Effector memory CD8-positive, alpha-beta T cell (primary cell): ENCODE measurements around the gene SPATA13.
A peak's percentile ranks its signal among the peaks of the same experiment; 100 is the strongest.
"Not testable (repeated sequence)": the region's sequence is repeated elsewhere in the genome, so short reads cannot be mapped to it uniquely, and the experiment has no call there.

Experiments
- ATAC-seq: fragments of 150-1000 bp; cut with Tn5 transposase; replicated peaks from 2 replicates; pipeline ENCODE4 v1.10.0; 2021; ENCODE audit warnings: mild to moderate bottlenecking, moderate library complexity
- DNase-seq, 3 experiments: peaks; one replicate each; pipeline ENCODE4 v3.0.0; 2021
- H3K27ac Mint-ChIP-seq, 2 donors: one replicate each; pipeline ENCODE4 v1.8.0; 2022; ENCODE audit warnings: mild to moderate bottlenecking in 2 of 2, mixed read lengths in 2 of 2, moderate library complexity in 2 of 2
- H3K27me3 Mint-ChIP-seq, 2 donors: one replicate each; pipeline ENCODE4 v1.8.0; 2022; ENCODE audit warnings: mixed read lengths in 2 of 2
- H3K36me3 Mint-ChIP-seq: one replicate; pipeline ENCODE4 v1.8.0; 2022; ENCODE audit warnings: mild to moderate bottlenecking, moderate library complexity, mixed read lengths; ENCODE audit not compliant: insufficient read depth
- H3K4me1 Mint-ChIP-seq, 2 donors: one replicate each; pipeline ENCODE4 v1.8.0; 2022; ENCODE audit warnings: low read depth in 2 of 2, mixed read lengths in 2 of 2
- H3K4me3 Mint-ChIP-seq, 2 donors: one replicate each; pipeline ENCODE4 v1.8.0; 2022; ENCODE audit warnings: mild to moderate bottlenecking in 2 of 2, mixed read lengths in 2 of 2, moderate library complexity in 2 of 2
- H3K9me3 Mint-ChIP-seq, 2 donors: one replicate each; pipeline ENCODE4 v1.8.0; 2022; ENCODE audit warnings: mixed read lengths in 2 of 2

The SPATA13 gene

GRCh38 chr13:24202215-24202614 is 41.7 kb downstream of the SPATA13 start:
- Mint-ChIP-seq H3K4me1 (peaks cover 16 to 17% of the 10 kb centered on the region in 2 donors), H3K27me3 (no peaks in the 10 kb centered on the region), H3K9me3 (no peaks in the 10 kb centered on the region), H3K36me3 (no peaks in the 10 kb centered on the region), H3K4me3 (no peak overlapping the region), H3K27ac (no peak overlapping the region)
- ATAC-seq, result no peak
- no peak for DNase-seq

DNA sequence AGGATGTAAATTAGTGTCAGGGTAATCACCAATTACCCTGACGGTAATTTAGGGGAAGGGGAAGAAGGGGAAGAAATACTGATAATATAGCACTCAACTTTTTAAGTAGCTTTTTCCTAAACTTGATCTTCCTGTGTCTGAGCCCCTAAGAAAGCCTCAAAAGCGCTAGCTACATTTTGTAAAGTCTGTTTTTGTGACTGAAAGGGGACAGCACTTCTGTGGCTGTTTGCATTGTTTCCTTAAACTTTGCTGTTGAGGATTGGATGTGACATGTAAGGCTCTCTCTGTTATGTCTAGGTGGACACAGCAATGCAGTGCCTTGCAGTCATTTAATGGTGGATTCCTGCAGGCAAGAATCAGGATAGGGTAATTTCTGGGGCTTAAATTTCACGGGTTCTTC is 42.8 kb downstream of the SPATA13 start:
- DNase-seq (no peak), ATAC-seq (no peak)
- no peaks in the 10 kb centered on the region for H3K9me3 Mint-ChIP-seq
- peaks cover 16 to 17% of the 10 kb centered on the region in 2 donors for H3K4me1 Mint-ChIP-seq
- H3K27ac Mint-ChIP-seq, result no peak overlapping the region
- no peaks in the 10 kb centered on the region for H3K27me3 Mint-ChIP-seq
- H3K4me3 Mint-ChIP-seq, result no peak overlapping the region
- H3K36me3 Mint-ChIP-seq, result no peaks in the 10 kb centered on the region

GRCh38 chr13:24203811-24204210 is 43.3 kb downstream of the SPATA13 start:
- peak; percentile 98 for ATAC-seq
- Mint-ChIP-seq H3K4me1 (peaks cover 16 to 17% of the 10 kb centered on the region in 2 donors), H3K27ac (peak overlapping the region in 1 of 2 donors; percentile 8), H3K4me3 (peak overlapping the region; percentile 32 to 35), H3K27me3 (no peaks in the 10 kb centered on the region), H3K9me3 (no peaks in the 10 kb centered on the region), H3K36me3 (no peaks in the 10 kb centered on the region)
- no peak for DNase-seq

GRCh38 chr13:24205076-24205475 is 44.6 kb downstream of the SPATA13 start:
- H3K4me3 Mint-ChIP-seq, ATAC-seq, H3K27me3 Mint-ChIP-seq, H3K9me3 Mint-ChIP-seq, H3K36me3 Mint-ChIP-seq, H3K27ac Mint-ChIP-seq, DNase-seq: not testable (repeated sequence)
- peaks cover 16 to 17% of the 10 kb centered on the region in 2 donors for H3K4me1 Mint-ChIP-seq

DNA sequence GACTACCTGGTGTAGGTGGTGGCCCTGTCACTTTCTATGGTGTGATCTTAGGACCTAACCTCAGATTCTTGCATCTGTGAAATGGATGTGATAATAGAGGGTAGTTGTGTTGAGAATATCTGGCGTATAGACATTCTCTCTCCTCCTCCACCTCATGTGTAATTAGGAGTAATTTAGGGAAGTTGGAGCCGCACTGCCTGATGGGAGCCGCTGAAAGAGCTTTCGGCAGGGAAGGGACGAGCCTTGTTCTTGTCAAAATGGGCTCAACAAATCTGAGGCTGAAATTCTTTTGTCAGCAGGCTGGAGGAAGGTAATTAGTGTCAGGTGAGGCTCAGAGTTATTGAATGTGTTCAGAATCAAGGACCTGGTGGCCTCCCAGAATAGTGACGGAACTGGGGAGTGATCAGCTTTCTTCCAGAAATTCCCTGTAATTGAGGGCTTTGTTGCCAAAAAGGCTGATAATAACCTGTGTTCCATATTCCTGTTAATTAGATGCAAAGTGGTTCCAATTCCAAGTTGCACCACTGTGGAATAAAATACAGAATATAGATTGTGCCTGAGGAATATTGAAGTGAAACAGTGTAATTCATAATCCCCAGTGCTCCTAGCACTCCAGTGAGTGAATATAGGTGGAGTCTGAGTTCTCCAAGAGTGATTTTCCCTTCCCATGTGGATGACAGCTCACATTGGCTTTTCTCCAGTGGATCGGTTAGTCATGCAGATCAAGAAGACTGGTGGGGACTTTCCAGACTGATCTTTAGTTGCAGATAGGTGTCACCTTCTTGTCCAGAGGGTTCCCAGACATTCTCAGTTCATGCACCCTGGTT is 47.5 kb downstream of the SPATA13 start:
- no peak overlapping the region for H3K27ac Mint-ChIP-seq

DNA sequence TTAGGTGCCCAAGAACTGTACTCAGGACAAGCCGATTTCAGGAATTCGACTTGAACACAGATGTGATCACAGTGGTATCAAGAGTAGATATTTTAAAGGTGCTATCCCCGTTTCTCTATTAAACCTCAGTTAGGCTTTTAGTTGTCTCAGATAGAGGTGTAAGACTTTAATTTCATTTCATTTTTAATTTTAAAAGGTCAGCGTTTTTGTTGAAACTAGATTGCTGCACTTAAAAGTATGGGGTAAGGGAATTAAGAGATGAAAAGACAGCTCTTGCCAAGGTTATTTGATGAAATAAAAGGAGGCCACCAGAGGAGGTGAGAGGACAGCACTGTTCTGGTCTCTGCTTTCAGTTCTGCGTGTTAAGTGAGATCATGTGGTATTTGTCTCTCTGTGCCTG is 48.6 kb downstream of the SPATA13 start:
- no peaks in the 10 kb centered on the region for H3K9me3 Mint-ChIP-seq
- DNase-seq (no peak), ATAC-seq (no peak)
- H3K27ac Mint-ChIP-seq, result no peak overlapping the region
- peaks cover 7 to 10% of the 10 kb centered on the region in 2 donors for H3K4me1 Mint-ChIP-seq
- H3K27me3 Mint-ChIP-seq, result peaks cover 0 to 20% of the 10 kb centered on the region in 2 donors
- H3K4me3 Mint-ChIP-seq, result no peak overlapping the region
- H3K36me3 Mint-ChIP-seq, result no peaks in the 10 kb centered on the region

More for the DNA sequence above, 47.5 kb downstream of the SPATA13 start:
- Mint-ChIP-seq H3K27me3 (peaks cover 0 to 18% of the 10 kb centered on the region in 2 donors), H3K4me3 (no peak overlapping the region), H3K36me3 (no peaks in the 10 kb centered on the region), H3K4me1 (peaks cover 17 to 19% of the 10 kb centered on the region in 2 donors), H3K9me3 (no peaks in the 10 kb centered on the region)
- no peak for ATAC-seq
- no peak for DNase-seq

- no peak for ATAC-seq
- Mint-ChIP-seq H3K4me1 (peaks cover 7 to 8% of the 10 kb centered on the region in 2 donors), H3K27me3 (peaks cover 0 to 20% of the 10 kb centered on the region in 2 donors), H3K4me3 (no peak overlapping the region), H3K9me3 (no peaks in the 10 kb centered on the region), H3K27ac (no peak overlapping the region), H3K36me3 (no peaks in the 10 kb centered on the region)
- DNase-seq, result no peak
Measured at GRCh38 chr13:24212254-24212653, 51.7 kb downstream of the SPATA13 start.

- Mint-ChIP-seq H3K9me3 (no peaks in the 10 kb centered on the region), H3K27me3 (peaks cover 0 to 20% of the 10 kb centered on the region in 2 donors), H3K4me1 (peaks cover 11 to 12% of the 10 kb centered on the region in 2 donors), H3K4me3 (no peak overlapping the region), H3K27ac (no peak overlapping the region), H3K36me3 (no peaks in the 10 kb centered on the region)
- DNase-seq (no peak), ATAC-seq (no peak)
Measured at GRCh38 chr13:24212674-24213073, 52.2 kb downstream of the SPATA13 start.

- H3K9me3 Mint-ChIP-seq, result no peaks in the 10 kb centered on the region
- no peak overlapping the region for H3K4me3 Mint-ChIP-seq
- ATAC-seq, result no peak
- H3K4me1 Mint-ChIP-seq, result peaks cover 15 to 18% of the 10 kb centered on the region in 2 donors
- no peak for DNase-seq
- peaks cover 0 to 20% of the 10 kb centered on the region in 2 donors for H3K27me3 Mint-ChIP-seq
- no peak overlapping the region for H3K27ac Mint-ChIP-seq
- no peaks in the 10 kb centered on the region for H3K36me3 Mint-ChIP-seq
Measured at GRCh38 chr13:24213932-24214331, 53.4 kb downstream of the SPATA13 start.

DNA sequence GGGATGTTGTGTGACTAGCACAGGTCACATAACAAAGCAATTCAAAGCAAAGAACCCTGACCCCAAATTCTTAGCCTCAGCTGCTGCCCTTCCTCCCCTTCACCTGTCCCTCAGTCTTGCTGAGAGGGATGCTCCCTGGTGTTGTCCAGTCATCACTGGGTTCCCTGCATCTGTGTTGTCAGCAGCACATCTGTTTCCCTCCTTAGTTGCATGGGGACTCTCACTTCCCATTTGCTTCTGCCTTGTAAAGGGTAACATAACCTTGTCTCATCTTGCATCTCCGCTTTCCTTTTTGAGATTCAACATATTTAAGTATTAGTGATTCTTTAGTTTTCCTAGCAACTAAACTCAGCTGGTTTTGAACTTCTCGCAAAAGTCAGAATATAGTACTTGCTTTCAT is 54.0 kb downstream of the SPATA13 start:
- H3K9me3 Mint-ChIP-seq, result no peaks in the 10 kb centered on the region
- no peaks in the 10 kb centered on the region for H3K36me3 Mint-ChIP-seq
- peaks cover 15 to 18% of the 10 kb centered on the region in 2 donors for H3K4me1 Mint-ChIP-seq
- DNase-seq, result no peak
- peaks cover 0 to 20% of the 10 kb centered on the region in 2 donors for H3K27me3 Mint-ChIP-seq
- no peak overlapping the region for H3K27ac Mint-ChIP-seq
- no peak for ATAC-seq
- no peak overlapping the region for H3K4me3 Mint-ChIP-seq

GRCh38 chr13:24215126-24215525 is 54.6 kb downstream of the SPATA13 start:
- Mint-ChIP-seq H3K36me3 (no peaks in the 10 kb centered on the region), H3K4me1 (peaks cover 18 to 20% of the 10 kb centered on the region in 2 donors), H3K27me3 (peaks cover 0 to 20% of the 10 kb centered on the region in 2 donors), H3K4me3 (no peak overlapping the region), H3K9me3 (no peaks in the 10 kb centered on the region), H3K27ac (no peak overlapping the region)
- no peak for DNase-seq
- no peak for ATAC-seq

GRCh38 chr13:24215732-24216131 is 55.2 kb downstream of the SPATA13 start:
- Mint-ChIP-seq H3K27me3 (peaks cover 0 to 20% of the 10 kb centered on the region in 2 donors), H3K27ac (no peak overlapping the region), H3K4me1 (peaks cover 19 to 20% of the 10 kb centered on the region in 2 donors), H3K36me3 (no peaks in the 10 kb centered on the region), H3K9me3 (no peaks in the 10 kb centered on the region), H3K4me3 (no peak overlapping the region)
- DNase-seq (no peak), ATAC-seq (no peak)

- DNase-seq (no peak), ATAC-seq (no peak)
- H3K36me3 Mint-ChIP-seq, result no peaks in the 10 kb centered on the region
- H3K9me3 Mint-ChIP-seq, result no peaks in the 10 kb centered on the region
- peaks cover 19 to 20% of the 10 kb centered on the region in 2 donors for H3K4me1 Mint-ChIP-seq
- H3K4me3 Mint-ChIP-seq, result no peak overlapping the region
- peaks cover 0 to 20% of the 10 kb centered on the region in 2 donors for H3K27me3 Mint-ChIP-seq
- no peak overlapping the region for H3K27ac Mint-ChIP-seq
Measured at GRCh38 chr13:24216176-24216575, 55.7 kb downstream of the SPATA13 start.

DNA sequence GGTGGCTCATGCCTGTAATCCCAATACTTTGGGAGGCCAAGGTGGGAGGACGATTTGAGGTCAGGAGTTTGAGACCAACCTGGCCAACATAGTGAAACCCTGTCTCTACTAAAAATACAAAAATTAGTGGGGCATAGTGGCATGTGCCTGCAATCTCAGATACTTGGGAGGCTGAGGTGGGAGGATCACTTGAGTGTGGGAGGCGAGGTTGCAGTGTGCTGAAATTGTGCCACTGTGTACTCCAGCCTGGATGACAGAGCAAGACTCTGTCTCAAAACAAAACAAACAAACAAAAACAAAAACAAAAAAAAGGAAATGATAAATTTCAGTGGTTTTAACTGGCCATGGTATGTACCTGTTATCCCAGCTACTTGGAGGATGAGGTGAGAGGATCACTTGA is 56.3 kb downstream of the SPATA13 start:
- not testable (repeated sequence) for ATAC-seq, H3K9me3 Mint-ChIP-seq, DNase-seq, H3K36me3 Mint-ChIP-seq
- Mint-ChIP-seq H3K27me3 (peaks cover 0 to 15% of the 10 kb centered on the region in 2 donors), H3K27ac (peak overlapping the region; percentile 59 to 89), H3K4me3 (peak overlapping the region in 1 of 2 donors; percentile 47), H3K4me1 (peaks cover 19% of the 10 kb centered on the region in 2 donors)
